ENCODE results near the gene SLC2A9.

SLC2A9 gene

GRCh38 chr4:9859810-9860209 is 161.5 kb downstream of the SLC2A9 start:
- no peak overlapping the region for H3K4me3 ChIP-seq (ENCODE audit: low read length)
- no peak overlapping the region for H3K27ac ChIP-seq (ENCODE audit: low read length)
- H3K4me1 ChIP-seq (ENCODE audit: insufficient read depth, low read length) = no peaks in the 10 kb centered on the region
- H3K9me3 ChIP-seq (ENCODE audit: insufficient read depth, low read depth, low read length) = 0 out of 2 replicates have a peak, but pooled peaks cover 2% of the 10 kb centered on the region
- no peaks in the 10 kb centered on the region for H3K27me3 ChIP-seq (ENCODE audit: insufficient read depth, low read length)
- H3K9ac ChIP-seq (ENCODE audit: low read depth, low read length) = no peak overlapping the region
- H3K36me3 ChIP-seq (ENCODE audit: insufficient read depth, low read depth, low read length) = no peaks in the 10 kb centered on the region

GRCh38 chr4:9849538-9849920 is 171.8 kb downstream of the SLC2A9 start:
- Histone ChIP-seq H3K27ac (ENCODE audit: low read length) (no peak overlapping the region), H3K4me1 (ENCODE audit: insufficient read depth, low read length) (no peaks in the 10 kb centered on the region), H3K4me3 (ENCODE audit: low read length) (no peak overlapping the region), H3K27me3 (ENCODE audit: insufficient read depth, low read length) (no peaks in the 10 kb centered on the region), H3K9ac (ENCODE audit: low read depth, low read length) (no peak overlapping the region), H3K36me3 (ENCODE audit: insufficient read depth, low read depth, low read length) (no peaks in the 10 kb centered on the region), H3K9me3 (ENCODE audit: insufficient read depth, low read depth, low read length) (no peaks in the 10 kb centered on the region)

- no peaks in the 10 kb centered on the region for H3K36me3 ChIP-seq (ENCODE audit: insufficient read depth, low read depth, low read length)
- H3K9me3 ChIP-seq (ENCODE audit: insufficient read depth, low read depth, low read length) = no peaks in the 10 kb centered on the region
- no peaks in the 10 kb centered on the region for H3K27me3 ChIP-seq (ENCODE audit: insufficient read depth, low read length)
- no peak overlapping the region for H3K9ac ChIP-seq (ENCODE audit: low read depth, low read length)
- H3K27ac ChIP-seq (ENCODE audit: low read length) = no peak overlapping the region
- H3K4me1 ChIP-seq (ENCODE audit: insufficient read depth, low read length) = no peaks in the 10 kb centered on the region
- H3K4me3 ChIP-seq (ENCODE audit: low read length) = no peak overlapping the region
Observed at GRCh38 chr4:9847968-9848748, 173.1 kb downstream of the SLC2A9 start.

GRCh38 chr4:9845791-9846493 is 175.4 kb downstream of the SLC2A9 start:
- Histone ChIP-seq H3K36me3 (ENCODE audit: insufficient read depth, low read depth, low read length) (no peaks in the 10 kb centered on the region), H3K4me3 (ENCODE audit: low read length) (no peak overlapping the region), H3K4me1 (ENCODE audit: insufficient read depth, low read length) (0 out of 2 replicates have a peak, but pooled peaks cover 3% of the 10 kb centered on the region), H3K9me3 (ENCODE audit: insufficient read depth, low read depth, low read length) (peaks cover 5% of the 10 kb centered on the region; the same call in 1 of the 2 replicates), H3K27ac (ENCODE audit: low read length) (no peak overlapping the region), H3K27me3 (ENCODE audit: insufficient read depth, low read length) (no peaks in the 10 kb centered on the region), H3K9ac (ENCODE audit: low read depth, low read length) (no peak overlapping the region)

- no peak overlapping the region for H3K27ac ChIP-seq (ENCODE audit: low read length)
- peaks cover 7% of the 10 kb centered on the region; the same call in 1 of the 2 replicates for H3K9me3 ChIP-seq (ENCODE audit: insufficient read depth, low read depth, low read length)
- no peaks in the 10 kb centered on the region for H3K27me3 ChIP-seq (ENCODE audit: insufficient read depth, low read length)
- no peak overlapping the region for H3K9ac ChIP-seq (ENCODE audit: low read depth, low read length)
- 0 out of 2 replicates have a peak, but pooled peaks cover 3% of the 10 kb centered on the region for H3K4me1 ChIP-seq (ENCODE audit: insufficient read depth, low read length)
- H3K36me3 ChIP-seq (ENCODE audit: insufficient read depth, low read depth, low read length) = no peaks in the 10 kb centered on the region
- no peak overlapping the region for H3K4me3 ChIP-seq (ENCODE audit: low read length)
Observed at GRCh38 chr4:9841072-9841471, 180.2 kb downstream of the SLC2A9 start.

- no peaks in the 10 kb centered on the region for H3K4me1 ChIP-seq (ENCODE audit: insufficient read depth, low read length)
- no peak overlapping the region for H3K4me3 ChIP-seq (ENCODE audit: low read length)
- H3K9ac ChIP-seq (ENCODE audit: low read depth, low read length) = no peak overlapping the region
- H3K27me3 ChIP-seq (ENCODE audit: insufficient read depth, low read length) = no peaks in the 10 kb centered on the region
- H3K9me3 ChIP-seq (ENCODE audit: insufficient read depth, low read depth, low read length) = no peaks in the 10 kb centered on the region
- H3K36me3 ChIP-seq (ENCODE audit: insufficient read depth, low read depth, low read length) = no peaks in the 10 kb centered on the region
- no peak overlapping the region for H3K27ac ChIP-seq (ENCODE audit: low read length)
Observed at GRCh38 chr4:9835430-9835829, 185.9 kb downstream of the SLC2A9 start.

- H3K27ac ChIP-seq (ENCODE audit: low read length) = no peak overlapping the region
- no peak overlapping the region for H3K4me3 ChIP-seq (ENCODE audit: low read length)
- no peaks in the 10 kb centered on the region for H3K27me3 ChIP-seq (ENCODE audit: insufficient read depth, low read length)
- H3K9ac ChIP-seq (ENCODE audit: low read depth, low read length) = no peak overlapping the region
- no peaks in the 10 kb centered on the region for H3K4me1 ChIP-seq (ENCODE audit: insufficient read depth, low read length)
- H3K9me3 ChIP-seq (ENCODE audit: insufficient read depth, low read depth, low read length) = no peaks in the 10 kb centered on the region
- H3K36me3 ChIP-seq (ENCODE audit: insufficient read depth, low read depth, low read length) = no peaks in the 10 kb centered on the region
Observed at GRCh38 chr4:9833421-9833820, 187.9 kb downstream of the SLC2A9 start.

GRCh38 chr4:9832640-9833039 is 188.7 kb downstream of the SLC2A9 start:
- no peak overlapping the region for H3K9ac ChIP-seq (ENCODE audit: low read depth, low read length)
- no peaks in the 10 kb centered on the region for H3K27me3 ChIP-seq (ENCODE audit: insufficient read depth, low read length)
- no peaks in the 10 kb centered on the region for H3K36me3 ChIP-seq (ENCODE audit: insufficient read depth, low read depth, low read length)
- no peak overlapping the region for H3K4me3 ChIP-seq (ENCODE audit: low read length)
- no peak overlapping the region for H3K27ac ChIP-seq (ENCODE audit: low read length)
- H3K4me1 ChIP-seq (ENCODE audit: insufficient read depth, low read length) = no peaks in the 10 kb centered on the region
- no peaks in the 10 kb centered on the region for H3K9me3 ChIP-seq (ENCODE audit: insufficient read depth, low read depth, low read length)

GRCh38 chr4:9826551-9826950 is 194.7 kb downstream of the SLC2A9 start:
- Histone ChIP-seq H3K36me3 (ENCODE audit: insufficient read depth, low read depth, low read length) (no peaks in the 10 kb centered on the region), H3K9ac (ENCODE audit: low read depth, low read length) (no peak overlapping the region), H3K4me1 (ENCODE audit: insufficient read depth, low read length) (no peaks in the 10 kb centered on the region), H3K27me3 (ENCODE audit: insufficient read depth, low read length) (no peaks in the 10 kb centered on the region), H3K27ac (ENCODE audit: low read length) (no peak overlapping the region), H3K9me3 (ENCODE audit: insufficient read depth, low read depth, low read length) (no peaks in the 10 kb centered on the region), H3K4me3 (ENCODE audit: low read length) (no peak overlapping the region)

- H3K9me3 ChIP-seq (ENCODE audit: insufficient read depth, low read depth, low read length) = no peaks in the 10 kb centered on the region
- H3K9ac ChIP-seq (ENCODE audit: low read depth, low read length) = no peak overlapping the region
- H3K4me1 ChIP-seq (ENCODE audit: insufficient read depth, low read length) = no peaks in the 10 kb centered on the region
- H3K4me3 ChIP-seq (ENCODE audit: low read length) = no peak overlapping the region
- H3K27me3 ChIP-seq (ENCODE audit: insufficient read depth, low read length) = no peaks in the 10 kb centered on the region
- no peak overlapping the region for H3K27ac ChIP-seq (ENCODE audit: low read length)
- no peaks in the 10 kb centered on the region for H3K36me3 ChIP-seq (ENCODE audit: insufficient read depth, low read depth, low read length)
Observed at GRCh38 chr4:9825049-9825448, 196.2 kb downstream of the SLC2A9 start.

GRCh38 chr4:9820343-9820742 is 201.0 kb downstream of the SLC2A9 start:
- no peaks in the 10 kb centered on the region for H3K27me3 ChIP-seq (ENCODE audit: insufficient read depth, low read length)
- no peaks in the 10 kb centered on the region for H3K4me1 ChIP-seq (ENCODE audit: insufficient read depth, low read length)
- H3K9ac ChIP-seq (ENCODE audit: low read depth, low read length) = no peak overlapping the region
- H3K4me3 ChIP-seq (ENCODE audit: low read length) = no peak overlapping the region
- H3K36me3 ChIP-seq (ENCODE audit: insufficient read depth, low read depth, low read length) = no peaks in the 10 kb centered on the region
- no peak overlapping the region for H3K27ac ChIP-seq (ENCODE audit: low read length)
- H3K9me3 ChIP-seq (ENCODE audit: insufficient read depth, low read depth, low read length) = no peaks in the 10 kb centered on the region

GRCh38 chr4:9816285-9816684 is 205.0 kb downstream of the SLC2A9 start:
- Histone ChIP-seq H3K27ac (ENCODE audit: low read length) (no peak overlapping the region), H3K9ac (ENCODE audit: low read depth, low read length) (no peak overlapping the region), H3K4me1 (ENCODE audit: insufficient read depth, low read length) (no peaks in the 10 kb centered on the region), H3K9me3 (ENCODE audit: insufficient read depth, low read depth, low read length) (no peaks in the 10 kb centered on the region), H3K27me3 (ENCODE audit: insufficient read depth, low read length) (no peaks in the 10 kb centered on the region), H3K36me3 (ENCODE audit: insufficient read depth, low read depth, low read length) (no peaks in the 10 kb centered on the region), H3K4me3 (ENCODE audit: low read length) (no peak overlapping the region)
